Activated CD4-positive, alpha-beta T cell treated with anti-CD3 and anti-CD28 coated beads, Interleukin-2, amount 10 ng/mL, durations not matched to agents 24 days and 14 days (primary cell): Measurements from ENCODE around the gene RPL28. TPM values are rescaled to one million over a fixed set of nuclear protein-coding genes. Genes with fewer than 3 reads are reported as not detected.

Experiments
- DNase-seq: peaks from one replicate; pipeline ENCODE4 v3.0.0; 2022
- H3K27ac Mint-ChIP-seq: one replicate; pipeline ENCODE4 v1.8.0; 2022; ENCODE audit warnings: mild to moderate bottlenecking, mixed read lengths
- H3K27me3 Mint-ChIP-seq: one replicate; pipeline ENCODE4 v1.8.0; 2022; ENCODE audit warnings: mixed read lengths
- H3K36me3 Mint-ChIP-seq: one replicate; pipeline ENCODE4 v1.8.0; 2022; ENCODE audit warnings: low read depth, mild to moderate bottlenecking, mixed read lengths
- H3K4me1 Mint-ChIP-seq: one replicate; pipeline ENCODE4 v1.8.0; 2021; ENCODE audit warnings: mixed read lengths
- H3K4me3 Mint-ChIP-seq: one replicate; pipeline ENCODE4 v1.8.0; 2022; ENCODE audit warnings: mild to moderate bottlenecking, moderate library complexity, mixed read lengths
- H3K9me3 Mint-ChIP-seq: one replicate; pipeline ENCODE4 v1.8.0; 2021; ENCODE audit warnings: mixed read lengths
- intact Hi-C: fragments of 100-400 bp; cut with micrococcal nuclease; formaldehyde crosslinking; loops from one replicate; pipeline ENCODE4 v1.15.1; 2023
- total RNA-seq: library from RNA; stranded (reverse); gene quantifications from 2 replicates; pipeline ENCODE4 v1.2.3, GENCODE V29; 2022

RPL28 gene
- total RNA-seq, 1 donor from 2014 or later = 1,992 TPM

GRCh38 chr19:55358943-55359908 lies 26.5 kb upstream of the RPL28 start:
- Mint-ChIP-seq H3K4me3 (no peak overlapping the region), H3K27ac (no peak overlapping the region), H3K36me3 (no peaks in the 10 kb centered on the region), H3K27me3 (peaks cover 22% of the 10 kb centered on the region), H3K4me1 (no peaks in the 10 kb centered on the region), H3K9me3 (no peaks in the 10 kb centered on the region)
- no peak for DNase-seq
- intact Hi-C loops = no loop called here

GRCh38 chr19:55360902-55361301 lies 24.8 kb upstream of the RPL28 start:
- no peak for DNase-seq
- Mint-ChIP-seq H3K36me3 (no peaks in the 10 kb centered on the region), H3K27me3 (peaks cover 14% of the 10 kb centered on the region), H3K4me3 (no peak overlapping the region), H3K27ac (no peak overlapping the region), H3K4me1 (no peaks in the 10 kb centered on the region), H3K9me3 (no peaks in the 10 kb centered on the region)
- intact Hi-C loops = no loop called here

- intact Hi-C loops = no loop called here
- Mint-ChIP-seq H3K27me3 (peaks cover 11% of the 10 kb centered on the region), H3K36me3 (no peaks in the 10 kb centered on the region), H3K27ac (no peak overlapping the region), H3K9me3 (no peaks in the 10 kb centered on the region), H3K4me3 (no peak overlapping the region), H3K4me1 (no peaks in the 10 kb centered on the region)
- DNase-seq = no peak
Observed at GRCh38 chr19:55362174-55362989, 23.4 kb upstream of the RPL28 start.

- intact Hi-C loops = no loop called here
- no peaks in the 10 kb centered on the region for H3K4me1 Mint-ChIP-seq
- H3K27me3 Mint-ChIP-seq = peaks cover 11% of the 10 kb centered on the region
- no peak within 1 kb of the TSS for H3K4me3 Mint-ChIP-seq
- no peak for DNase-seq
- no peaks in the 10 kb centered on the region for H3K9me3 Mint-ChIP-seq
- no peaks in the 10 kb centered on the region for H3K36me3 Mint-ChIP-seq
- H3K27ac Mint-ChIP-seq = no peak within 1 kb of the TSS
Observed at GRCh38 chr19:55362990-55363716, 22.6 kb upstream of the RPL28 start, which contains the start of gene GARIN5B. Gene GARIN5B, minus strand, starts transcription at chr19:55363260. Its CDS starts 194 bp downstream, at chr19:55363066.

GRCh38 chr19:55365245-55365644 lies 20.5 kb upstream of the RPL28 start:
- Mint-ChIP-seq H3K27me3 (peaks cover 23% of the 10 kb centered on the region), H3K36me3 (no peaks in the 10 kb centered on the region), H3K9me3 (no peaks in the 10 kb centered on the region), H3K27ac (no peak overlapping the region), H3K4me1 (peaks cover 2% of the 10 kb centered on the region), H3K4me3 (no peak overlapping the region)
- intact Hi-C loops = no loop called here
- DNase-seq = no peak

GRCh38 chr19:55365964-55366363 lies 19.8 kb upstream of the RPL28 start:
- no peak overlapping the region for H3K4me3 Mint-ChIP-seq
- peaks cover under 1% of the 10 kb centered on the region for H3K36me3 Mint-ChIP-seq
- DNase-seq = no peak
- H3K27me3 Mint-ChIP-seq = peaks cover 30% of the 10 kb centered on the region
- intact Hi-C loops = no loop called here
- H3K4me1 Mint-ChIP-seq = peaks cover 6% of the 10 kb centered on the region
- no peaks in the 10 kb centered on the region for H3K9me3 Mint-ChIP-seq
- no peak overlapping the region for H3K27ac Mint-ChIP-seq

GRCh38 chr19:55366790-55367189 lies 18.9 kb upstream of the RPL28 start:
- Mint-ChIP-seq H3K36me3 (peaks cover 2% of the 10 kb centered on the region), H3K4me3 (no peak overlapping the region), H3K9me3 (no peaks in the 10 kb centered on the region), H3K27me3 (peaks cover 38% of the 10 kb centered on the region), H3K4me1 (peaks cover 7% of the 10 kb centered on the region), H3K27ac (no peak overlapping the region)
- DNase-seq = no peak
- intact Hi-C loops = no loop called here

- peaks cover 7% of the 10 kb centered on the region for H3K4me1 Mint-ChIP-seq
- peaks cover 2% of the 10 kb centered on the region for H3K36me3 Mint-ChIP-seq
- DNase-seq = no peak
- intact Hi-C loops = no loop called here
- no peaks in the 10 kb centered on the region for H3K9me3 Mint-ChIP-seq
- no peak overlapping the region for H3K27ac Mint-ChIP-seq
- H3K27me3 Mint-ChIP-seq = peaks cover 46% of the 10 kb centered on the region
- no peak overlapping the region for H3K4me3 Mint-ChIP-seq
Observed at GRCh38 chr19:55368106-55368505, 17.6 kb upstream of the RPL28 start.

- Mint-ChIP-seq H3K36me3 (peaks cover 2% of the 10 kb centered on the region), H3K4me3 (no peak overlapping the region), H3K27me3 (peaks cover 51% of the 10 kb centered on the region), H3K4me1 (peaks cover 7% of the 10 kb centered on the region), H3K27ac (no peak overlapping the region), H3K9me3 (no peaks in the 10 kb centered on the region)
- intact Hi-C loops = no loop called here
- peak; percentile 73 for DNase-seq
Observed at GRCh38 chr19:55368701-55369563, 16.8 kb upstream of the RPL28 start.

- H3K4me3 Mint-ChIP-seq = peak overlapping the region; percentile 69
- no peak overlapping the region for H3K27ac Mint-ChIP-seq
- H3K9me3 Mint-ChIP-seq = no peaks in the 10 kb centered on the region
- peaks cover 7% of the 10 kb centered on the region for H3K4me1 Mint-ChIP-seq
- DNase-seq = peak; percentile 73
- H3K36me3 Mint-ChIP-seq = peaks cover 2% of the 10 kb centered on the region
- H3K27me3 Mint-ChIP-seq = peaks cover 51% of the 10 kb centered on the region
- intact Hi-C loops = no loop called here
Observed at GRCh38 chr19:55369653-55370304, 16.0 kb upstream of the RPL28 start.

GRCh38 chr19:55370305-55370988 lies 15.3 kb upstream of the RPL28 start, which contains the start of gene IL11:
Gene IL11, minus strand, starts transcription at chr19:55370463. Its CDS starts 153 bp downstream, at chr19:55370310.
- H3K4me3 Mint-ChIP-seq = peak within 1 kb of the TSS; percentile 69
- intact Hi-C loops = no loop called here
- peaks cover 2% of the 10 kb centered on the region for H3K36me3 Mint-ChIP-seq
- no peak for DNase-seq
- no peak within 1 kb of the TSS for H3K27ac Mint-ChIP-seq
- H3K9me3 Mint-ChIP-seq = no peaks in the 10 kb centered on the region
- H3K4me1 Mint-ChIP-seq = peaks cover 7% of the 10 kb centered on the region
- H3K27me3 Mint-ChIP-seq = peaks cover 51% of the 10 kb centered on the region
